Epidermal melanocyte (primary cell): ENCODE measurements around the gene SLC1A4.
A peak's percentile ranks its signal among the peaks of the same experiment; 100 is the strongest.
"Not testable (repeated sequence)": the region's sequence is repeated elsewhere in the genome, so short reads cannot be mapped to it uniquely, and the experiment has no call there.

Experiments used
- DNase-seq: peaks from one replicate; pipeline ENCODE4 v3.0.0; 2011; ENCODE audit warnings: low spot score; ENCODE audit not compliant: insufficient read length

Gene SLC1A4

GRCh38 chr2:64989126-64989981 is at the start of gene SLC1A4:
SLC1A4 (plus strand) TSS chr2:64989399; CDS start chr2:64989644, 245 bp downstream.
- DNase-seq, result peak; percentile 82

- DNase-seq, result no peak
Measured at GRCh38 chr2:64941143-64941542, 48.1 kb upstream of the SLC1A4 start.

- DNase-seq, result no peak
Measured at GRCh38 chr2:64941801-64942200, 47.4 kb upstream of the SLC1A4 start.

DNA sequence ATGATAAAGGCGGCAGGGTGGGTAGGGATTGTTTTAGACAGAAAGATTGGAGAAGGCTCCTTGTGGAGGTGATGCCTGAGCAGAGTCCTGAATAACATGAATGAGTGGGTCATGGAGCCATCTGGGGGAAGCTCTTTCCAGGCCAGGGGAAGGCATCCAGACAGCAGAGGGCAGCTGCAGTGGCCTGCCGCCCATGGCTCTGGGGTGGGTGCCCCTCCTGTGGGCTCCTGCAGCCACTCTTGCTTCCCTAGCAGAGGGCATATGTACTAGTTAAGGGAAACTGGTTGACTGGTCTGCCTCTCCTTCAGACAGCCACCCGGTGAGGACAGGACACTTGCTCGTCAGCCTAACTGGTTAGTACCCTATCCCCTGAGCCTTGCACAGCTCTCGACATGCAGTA is 46.5 kb upstream of the SLC1A4 start:
- no peak for DNase-seq

DNA sequence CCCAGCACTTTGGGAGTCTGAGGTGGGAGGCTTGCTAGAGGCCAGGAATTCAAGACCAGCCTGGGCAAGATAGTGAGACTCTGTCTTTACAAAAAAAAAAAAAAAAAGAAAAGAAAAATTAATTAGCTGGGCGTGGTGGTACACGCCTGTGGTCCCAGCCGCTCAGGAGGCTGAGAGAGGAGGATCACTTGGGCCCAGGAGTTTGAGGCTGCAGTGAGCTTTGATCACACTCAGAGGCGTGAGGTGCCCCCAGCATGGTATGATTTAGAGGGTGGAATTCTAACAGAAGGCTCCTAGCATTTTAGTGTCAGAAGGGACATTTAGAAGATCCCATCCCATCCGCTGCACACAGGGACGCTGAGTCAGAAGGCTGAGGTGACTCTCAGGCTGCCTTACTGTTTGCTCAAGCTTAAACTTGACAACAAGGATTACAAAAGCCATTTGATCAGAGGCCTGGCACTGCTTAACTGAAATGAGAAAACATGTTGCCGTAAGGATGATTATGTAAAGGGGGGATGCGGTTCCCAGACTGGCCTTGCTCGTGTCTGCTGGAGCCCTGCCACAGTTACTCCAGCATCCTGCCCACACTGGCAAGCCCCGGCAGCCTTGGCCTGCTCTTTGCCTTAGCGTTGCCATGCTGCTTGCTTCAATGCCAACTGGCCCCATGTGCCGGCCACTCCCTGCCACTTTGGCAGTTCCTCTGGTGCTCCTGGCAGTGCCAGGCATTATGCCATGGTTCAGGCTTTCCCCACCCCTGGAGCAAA is 45.6 kb upstream of the SLC1A4 start:
- DNase-seq, result no peak

GRCh38 chr2:64944484-64944883 is 44.7 kb upstream of the SLC1A4 start:
- no peak for DNase-seq

DNA sequence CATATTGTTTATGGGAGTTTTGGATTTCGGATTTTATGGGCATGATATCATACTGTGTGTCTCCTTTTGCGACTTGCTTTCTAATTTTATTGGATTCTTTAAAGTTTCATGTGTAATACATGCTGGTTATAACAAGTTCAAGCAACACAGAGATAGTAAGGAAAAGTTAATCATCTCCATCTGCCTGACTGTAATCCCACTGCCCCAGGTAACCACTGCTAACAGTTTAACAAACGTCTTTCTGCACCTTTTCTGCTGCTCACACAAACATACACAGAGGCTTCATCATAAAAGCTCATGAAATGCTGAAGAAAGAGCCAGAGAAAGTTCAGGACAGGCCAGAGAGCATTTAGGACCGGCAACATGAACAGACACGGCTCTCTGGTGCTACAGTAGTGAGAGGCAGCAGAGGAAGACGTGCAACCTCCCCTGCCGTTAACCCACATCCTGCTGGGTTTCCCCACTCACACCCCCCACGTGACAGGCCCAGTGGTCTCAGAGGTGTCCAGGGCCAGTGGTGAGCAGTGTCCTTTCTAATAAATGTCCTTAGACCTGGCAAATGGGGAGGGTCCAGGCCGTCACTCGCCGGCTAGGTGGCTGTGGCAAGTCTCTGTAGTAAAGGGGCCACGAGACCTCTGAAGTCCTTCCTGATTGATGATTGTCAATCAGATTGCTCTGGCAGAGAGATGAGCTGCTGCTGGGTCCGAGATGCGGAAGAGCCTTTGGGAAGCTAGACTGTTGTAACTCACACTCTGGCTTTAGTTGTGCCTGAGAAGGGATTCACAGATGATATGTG is 43.0 kb upstream of the SLC1A4 start:
- DNase-seq, result no peak

DNA sequence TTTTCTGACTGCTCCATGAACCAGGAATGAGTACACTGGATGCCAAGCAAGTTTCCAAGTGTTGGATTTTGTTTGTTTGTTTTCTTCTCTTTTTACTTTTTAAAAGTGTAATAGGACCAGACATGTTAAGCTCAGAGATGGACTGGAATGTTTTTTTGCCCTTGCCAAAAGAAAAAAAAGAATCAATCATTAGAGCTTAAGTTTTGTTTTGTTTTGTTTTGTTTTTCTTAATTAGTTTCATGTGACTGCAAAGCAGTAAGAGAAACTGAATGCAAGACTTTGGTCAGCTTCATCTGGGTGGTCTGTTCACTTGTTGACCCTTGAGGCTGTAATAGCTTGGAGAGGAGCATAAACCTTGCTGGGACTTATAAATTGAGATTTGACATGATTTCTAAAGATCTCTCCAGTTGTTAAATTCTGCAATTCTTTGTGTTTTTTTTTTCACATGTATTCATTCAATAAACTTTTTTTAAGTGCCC is 42.4 kb upstream of the SLC1A4 start:
- no peak for DNase-seq

- no peak for DNase-seq
Measured at GRCh38 chr2:64947885-64948284, 41.3 kb upstream of the SLC1A4 start.

- no peak for DNase-seq
Measured at GRCh38 chr2:64950226-64951160, 38.7 kb upstream of the SLC1A4 start.

- DNase-seq, result no peak
Measured at GRCh38 chr2:64951306-64951953, 37.8 kb upstream of the SLC1A4 start.

GRCh38 chr2:64952096-64952495 is 37.1 kb upstream of the SLC1A4 start:
- DNase-seq, result no peak

DNA sequence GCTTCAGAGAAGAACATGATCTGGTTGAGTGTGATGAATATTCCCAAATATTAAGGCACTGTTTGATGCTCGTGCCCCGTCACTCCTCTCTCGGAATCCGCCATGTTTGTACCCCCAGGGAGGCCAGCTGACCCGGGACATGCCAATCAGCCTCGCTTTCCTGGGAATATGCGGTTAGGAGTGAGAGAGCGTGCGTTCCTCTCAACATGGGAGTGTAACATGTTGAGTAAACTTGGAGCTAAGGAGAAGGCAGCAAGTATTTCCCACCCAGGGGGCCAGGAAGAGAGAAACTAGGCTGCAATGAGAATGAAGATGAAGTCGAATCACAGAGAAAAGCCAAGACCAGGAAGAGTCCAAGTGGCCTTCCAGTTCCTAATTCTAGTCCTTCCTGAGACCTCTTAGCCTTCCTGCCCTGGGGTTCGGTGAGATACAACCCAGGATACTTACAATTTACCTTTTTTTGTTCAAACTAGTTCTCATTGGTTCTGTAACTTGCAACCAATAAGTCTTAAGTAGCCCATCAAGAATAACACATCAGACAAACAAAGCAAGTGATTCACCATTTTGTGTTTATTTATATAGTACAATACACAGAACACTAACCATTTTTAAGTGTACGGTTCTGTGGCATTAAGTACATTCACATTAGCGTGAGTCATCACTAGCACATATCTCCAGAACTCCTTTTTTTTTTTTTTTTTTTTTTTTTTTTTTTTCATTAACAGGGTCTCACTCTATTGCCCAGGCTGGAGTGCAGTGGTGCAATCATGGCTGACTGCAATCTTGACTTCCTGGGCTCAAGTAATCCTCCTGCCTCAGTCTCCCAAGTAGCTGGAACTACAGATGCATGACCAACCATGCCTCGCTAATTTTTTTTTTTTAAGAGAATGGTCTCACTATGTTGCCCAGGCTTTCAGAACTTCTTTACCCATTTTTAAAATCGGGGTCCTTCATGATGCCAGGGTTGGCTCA is 36.4 kb upstream of the SLC1A4 start:
- DNase-seq, result no peak

DNA sequence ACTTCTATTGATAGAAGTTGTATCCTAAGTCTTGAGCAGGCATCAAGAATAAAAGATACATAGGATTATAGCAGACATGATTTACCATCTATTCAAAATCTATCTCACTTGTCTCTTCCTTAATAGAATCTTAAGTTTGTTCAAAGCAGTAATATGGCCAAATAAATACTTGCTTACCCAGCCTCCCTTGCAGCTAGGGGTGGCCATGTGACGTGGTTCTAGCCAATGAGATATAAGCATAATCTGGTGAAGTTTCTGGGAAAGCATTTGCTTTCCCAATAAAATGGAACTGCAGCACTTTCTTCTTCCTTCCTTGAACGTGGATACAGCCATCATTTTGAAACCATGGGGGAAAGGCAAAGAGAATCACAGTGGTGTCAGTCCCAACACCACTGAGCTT is 33.7 kb upstream of the SLC1A4 start:
- no peak for DNase-seq

- no peak for DNase-seq
Measured at GRCh38 chr2:64957109-64957903, 31.9 kb upstream of the SLC1A4 start.

- no peak for DNase-seq
Measured at GRCh38 chr2:64958556-64958955, 30.6 kb upstream of the SLC1A4 start.

- DNase-seq, result no peak
Measured at GRCh38 chr2:64960819-64961218, 28.4 kb upstream of the SLC1A4 start.

GRCh38 chr2:64963138-64963537 is 26.1 kb upstream of the SLC1A4 start:
- DNase-seq, result not testable (repeated sequence)
